Skeletal muscle satellite cell (primary cell): ENCODE data around the gene TMSB15C. TPM values are rescaled to one million over a fixed set of nuclear protein-coding genes. Genes with fewer than 3 reads are reported as not detected.
"Not testable (repeated sequence)": the region's sequence is repeated elsewhere in the genome, so short reads cannot be mapped to it uniquely, and the experiment has no call there.

Experiments
- H3K27me3 ChIP-seq: 2 replicates; pipeline ENCODE4 v1.7.0; 2013; ENCODE audit warnings: low read length; ENCODE audit not compliant: control insufficient read depth, insufficient read depth
- H3K36me3 ChIP-seq: 2 replicates; pipeline ENCODE4 v1.7.0; 2013; ENCODE audit warnings: mild to moderate bottlenecking, control low read depth, low read length; ENCODE audit not compliant: insufficient read depth
- H3K4me1 ChIP-seq: 2 replicates; pipeline ENCODE4 v1.7.0; 2013; ENCODE audit warnings: low read length; ENCODE audit not compliant: control insufficient read depth, insufficient read depth
- H3K4me2 ChIP-seq: 2 replicates; pipeline ENCODE4 v1.7.0; 2013; ENCODE audit warnings: mild to moderate bottlenecking, low read length
- H3K4me3 ChIP-seq: 2 replicates; pipeline ENCODE4 v1.7.0; 2013; ENCODE audit warnings: low read length
- H3K9ac ChIP-seq: 2 replicates; pipeline ENCODE4 v1.7.0; 2013; ENCODE audit warnings: mild to moderate bottlenecking, low read depth, low read length, moderate library complexity
- H3K9me3 ChIP-seq: replicated peaks from 2 replicates; pipeline ENCODE4 v1.7.0; 2013; ENCODE audit warnings: mild to moderate bottlenecking, control low read depth, low read length
- total RNA-seq: library from RNA; depleted of rRNA; stranded (reverse); fragments of >200 nt; gene quantifications from 2 replicates; pipeline ENCODE4 v1.2.3, GENCODE V29; 2012; rRNA removed

TMSB15C gene
- 0.76 and 1.1 TPM in 2 replicates for total RNA-seq

- H3K4me2 ChIP-seq, H3K27me3 ChIP-seq, H3K36me3 ChIP-seq, H3K4me1 ChIP-seq, H3K9me3 ChIP-seq, H3K9ac ChIP-seq, H3K4me3 ChIP-seq: not testable (repeated sequence)
Observed at GRCh38 chrX:104075778-104076445, at the start of gene TMSB15C. Gene TMSB15C, minus strand, starts transcription at chrX:104076236.

- Histone ChIP-seq H3K9me3 (no peaks in the 10 kb centered on the region), H3K4me3 (no peak overlapping the region), H3K4me2 (no peak overlapping the region), H3K27me3 (peaks cover 6% of the 10 kb centered on the region), H3K4me1 (no peaks in the 10 kb centered on the region), H3K9ac (no peak overlapping the region), H3K36me3 (no peaks in the 10 kb centered on the region)
Observed at GRCh38 chrX:104122829-104123228, 46.8 kb upstream of the TMSB15C start.

GRCh38 chrX:104118765-104119164 lies 42.7 kb upstream of the TMSB15C start:
- H3K9ac ChIP-seq = no peak overlapping the region
- H3K27me3 ChIP-seq = peaks cover 6% of the 10 kb centered on the region
- H3K4me3 ChIP-seq = no peak overlapping the region
- H3K36me3 ChIP-seq = no peaks in the 10 kb centered on the region
- no peaks in the 10 kb centered on the region for H3K4me1 ChIP-seq
- no peaks in the 10 kb centered on the region for H3K9me3 ChIP-seq
- H3K4me2 ChIP-seq = no peak overlapping the region

GRCh38 chrX:104117759-104118158 lies 41.7 kb upstream of the TMSB15C start:
- no peaks in the 10 kb centered on the region for H3K36me3 ChIP-seq
- no peak overlapping the region for H3K4me2 ChIP-seq
- H3K9me3 ChIP-seq = no peaks in the 10 kb centered on the region
- no peak overlapping the region for H3K4me3 ChIP-seq
- H3K9ac ChIP-seq = no peak overlapping the region
- no peaks in the 10 kb centered on the region for H3K4me1 ChIP-seq
- H3K27me3 ChIP-seq = peaks cover 6% of the 10 kb centered on the region

DNA sequence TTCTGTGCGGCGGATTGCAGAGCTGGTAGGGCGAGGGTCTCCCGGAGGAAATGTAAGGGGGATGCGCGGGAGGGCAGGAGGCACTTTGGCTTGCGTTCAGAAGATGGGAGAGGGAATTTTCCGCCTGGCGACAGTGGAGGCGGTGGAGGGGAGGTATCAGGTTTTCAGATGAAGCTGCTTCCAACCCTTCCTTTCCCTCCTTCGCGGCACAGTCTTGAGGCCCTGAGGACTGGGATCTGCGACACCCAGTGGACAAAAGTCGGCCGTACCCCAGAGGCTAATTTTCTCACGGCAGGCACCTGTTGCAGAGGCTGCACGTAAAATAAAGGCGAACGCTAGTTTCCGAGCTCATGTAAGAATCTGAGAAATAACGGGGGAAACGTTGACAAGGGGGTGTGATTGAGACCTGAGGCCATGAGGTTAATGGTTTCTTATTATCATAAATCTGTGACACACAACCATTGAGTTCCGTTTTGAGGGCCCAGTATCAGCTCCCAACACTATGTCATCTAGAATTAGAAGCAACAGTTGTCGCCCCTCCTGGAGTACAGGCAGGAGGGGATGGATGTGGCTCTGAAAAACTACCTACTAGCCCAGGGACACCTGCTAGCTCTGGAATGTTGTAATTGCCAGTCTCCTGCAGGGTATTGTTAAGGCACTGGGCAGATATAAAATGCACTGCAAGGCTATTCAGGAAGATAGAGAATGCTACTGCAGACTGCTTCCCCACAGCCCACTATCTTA lies 37.4 kb upstream of the TMSB15C start:
- Histone ChIP-seq H3K4me3 (peak overlapping the region; percentile 78), H3K9ac (no peak overlapping the region), H3K4me1 (no peaks in the 10 kb centered on the region), H3K9me3 (no peaks in the 10 kb centered on the region), H3K36me3 (no peaks in the 10 kb centered on the region), H3K27me3 (peaks cover 13% of the 10 kb centered on the region), H3K4me2 (peak overlapping the region; percentile 94)

- Histone ChIP-seq H3K4me1 (no peaks in the 10 kb centered on the region), H3K4me2 (peak within 1 kb of the TSS; percentile 94), H3K9me3 (no peaks in the 10 kb centered on the region), H3K9ac (peak within 1 kb of the TSS; percentile 79), H3K36me3 (no peaks in the 10 kb centered on the region), H3K4me3 (peak within 1 kb of the TSS; percentile 78), H3K27me3 (peaks cover 17% of the 10 kb centered on the region)
Observed at GRCh38 chrX:104112326-104112951, 36.4 kb upstream of the TMSB15C start, which contains the start of gene ZCCHC18. Gene ZCCHC18, plus strand, starts transcription at chrX:104112523. Its CDS starts 1,589 bp downstream, at chrX:104114112.

GRCh38 chrX:104110491-104111240 lies 34.6 kb upstream of the TMSB15C start:
- H3K4me2 ChIP-seq, H3K4me3 ChIP-seq, H3K9ac ChIP-seq, H3K9me3 ChIP-seq, H3K36me3 ChIP-seq, H3K4me1 ChIP-seq: not testable (repeated sequence)
- peaks cover 28% of the 10 kb centered on the region for H3K27me3 ChIP-seq

GRCh38 chrX:104108955-104109354 lies 32.9 kb upstream of the TMSB15C start:
- peaks cover 28% of the 10 kb centered on the region for H3K27me3 ChIP-seq
- H3K4me2 ChIP-seq = no peak overlapping the region
- no peak overlapping the region for H3K9ac ChIP-seq
- H3K4me1 ChIP-seq = no peaks in the 10 kb centered on the region
- H3K9me3 ChIP-seq = no peaks in the 10 kb centered on the region
- no peaks in the 10 kb centered on the region for H3K36me3 ChIP-seq
- no peak overlapping the region for H3K4me3 ChIP-seq

- no peak overlapping the region for H3K4me3 ChIP-seq
- no peak overlapping the region for H3K4me2 ChIP-seq
- peaks cover 33% of the 10 kb centered on the region for H3K27me3 ChIP-seq
- no peaks in the 10 kb centered on the region for H3K4me1 ChIP-seq
- no peaks in the 10 kb centered on the region for H3K36me3 ChIP-seq
- no peak overlapping the region for H3K9ac ChIP-seq
- no peaks in the 10 kb centered on the region for H3K9me3 ChIP-seq
Observed at GRCh38 chrX:104105330-104106262, 29.6 kb upstream of the TMSB15C start.

DNA sequence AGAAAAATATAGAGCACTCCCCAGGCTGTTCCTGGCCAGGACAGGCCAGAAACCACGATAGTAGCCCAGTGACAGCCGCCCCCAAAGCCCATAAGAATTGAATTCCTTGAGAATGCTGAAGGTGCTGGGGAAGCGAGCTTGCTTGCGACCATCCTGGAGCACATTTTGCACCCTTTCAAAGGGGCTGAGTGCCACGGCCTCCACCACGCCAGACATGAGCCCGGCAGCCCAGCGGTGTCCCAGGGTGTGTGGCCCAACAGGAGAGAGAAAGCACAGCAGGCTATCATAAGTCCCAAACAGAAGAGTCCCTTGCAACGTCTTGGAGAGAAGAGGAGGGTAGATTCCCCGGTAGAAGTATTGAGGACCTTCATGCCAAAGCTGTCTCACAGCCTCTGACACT lies 28.6 kb upstream of the TMSB15C start:
- Histone ChIP-seq H3K4me1 (no peaks in the 10 kb centered on the region), H3K36me3 (no peaks in the 10 kb centered on the region), H3K27me3 (peaks cover 37% of the 10 kb centered on the region), H3K9me3 (no peaks in the 10 kb centered on the region), H3K9ac (no peak overlapping the region), H3K4me3 (no peak overlapping the region), H3K4me2 (no peak overlapping the region)
